Thyroid gland (tissue), 4 donors: ENCODE data around the gene GMPS. TPM values are rescaled to one million over a fixed set of nuclear protein-coding genes. Genes with fewer than 3 reads are reported as not detected.

Experiments
- DNase-seq, 2 donors: peaks; one replicate each; pipeline ENCODE4 v3.0.0-alpha.2; 2019
- H3K27ac ChIP-seq, 3 donors: fragments of 200-600 bp; sonication (generic); 1 replicate in 2 of 3; 2 replicates in 1 of 3; pipeline ENCODE4 v1.5.1; 2016 to 2019; ENCODE audit warnings: mild to moderate bottlenecking in 1 of 3, moderate library complexity in 1 of 3
- H3K27me3 ChIP-seq: fragments of 200-600 bp; sonication (generic); one replicate; pipeline ENCODE4 v1.5.1; 2019
- H3K36me3 ChIP-seq, 2 donors: fragments of 200-600 bp; sonication (generic); one replicate each; pipeline ENCODE4 v1.5.1; 2016 to 2019
- H3K4me1 ChIP-seq, 2 donors: fragments of 200-600 bp; sonication (generic); one replicate each; pipeline ENCODE4 v1.5.1; 2017 to 2019
- H3K4me3 ChIP-seq, 3 donors: fragments of 200-600 bp; sonication (generic); replicated peaks in 1 of 3; 1 replicate in 2 of 3; 2 replicates in 1 of 3; pipeline ENCODE4 v1.5.1; 2016; ENCODE audit warnings: mild to moderate bottlenecking in 1 of 3
- H3K9me3 ChIP-seq: fragments of 200-600 bp; sonication (generic); one replicate; pipeline ENCODE4 v1.5.1; 2017
- CTCF ChIP-seq, 6 experiments: fragments of 200-600 bp in 3 of 6; fragments of 450-650 bp in 3 of 6; sonication (generic) in 3 of 6; IDR thresholded peaks; one replicate each; pipeline ENCODE4 v1.5.1; 2016 to 2019; ENCODE audit warnings: antibody characterized with exemption in 6 of 6, mild to moderate bottlenecking in 2 of 6, inconsistent platforms in 1 of 6, moderate library complexity in 1 of 6
- POLR2A ChIP-seq, 2 donors: fragments of 450-650 bp; IDR thresholded peaks; one replicate each; pipeline ENCODE4 v1.6.1; 2017; ENCODE audit warnings: antibody characterized with exemption in 2 of 2, mild to moderate bottlenecking in 2 of 2, moderate library complexity in 1 of 2
- WGBS, 2 donors: methylation state at CpG; one replicate each; pipeline ENCODE4 v1.1.5; 2017; 5-methylcytosine and 5-hydroxymethylcytosine counted together
- intact Hi-C: fragments of 100-400 bp; cut with DNase I; formaldehyde crosslinking; loops from one replicate; pipeline ENCODE4 v1.15.1; 2023
- total RNA-seq, 4 donors: library from RNA; depleted of rRNA; stranded (reverse); fragments of >200 nt; gene quantifications; one replicate each; pipeline ENCODE4 v1.2.3, GENCODE V29; 2016

GMPS gene
- total RNA-seq, 4 donors from 2014 or later, result 31.5 to 40.5 (median 37.1) TPM

GRCh38 chr3:155949453-155950217, 79.2 kb downstream of the GMPS start:
- no peak for TF ChIP-seq CTCF (IDR thresholded peaks at IDR 0.05)
- no peak for TF ChIP-seq POLR2A (IDR thresholded peaks at IDR 0.05)
- 67 to 74% methylated on average over 8 of the region's 8 CpGs for WGBS, 2 donors
- no peak for DNase-seq
- Histone ChIP-seq H3K9me3 (no peaks in the 10 kb centered on the region), H3K27me3 (no peaks in the 10 kb centered on the region), H3K4me3 (no peak overlapping the region), H3K4me1 (no peaks in the 10 kb centered on the region), H3K36me3 (no peaks in the 10 kb centered on the region), H3K27ac (no peak overlapping the region)
- intact Hi-C loops, result no loop called here

GRCh38 chr3:155956508-155957411, 86.3 kb downstream of the GMPS start:
- H3K9me3 ChIP-seq, result no peaks in the 10 kb centered on the region
- no peak overlapping the region for H3K4me3 ChIP-seq
- no peaks in the 10 kb centered on the region for H3K36me3 ChIP-seq
- no peak for TF ChIP-seq CTCF (IDR thresholded peaks at IDR 0.05)
- H3K4me1 ChIP-seq, result no peaks in the 10 kb centered on the region
- no peaks in the 10 kb centered on the region for H3K27me3 ChIP-seq
- intact Hi-C loops, result no loop called here
- WGBS, 2 donors, result 95 to 97% methylated on average over 4 of the region's 4 CpGs
- DNase-seq, result no peak
- H3K27ac ChIP-seq, result no peak overlapping the region

GRCh38 chr3:155957412-155957880, 87.0 kb downstream of the GMPS start:
- Histone ChIP-seq H3K27me3 (no peaks in the 10 kb centered on the region), H3K36me3 (no peaks in the 10 kb centered on the region), H3K4me3 (no peak overlapping the region), H3K4me1 (no peaks in the 10 kb centered on the region), H3K27ac (no peak overlapping the region), H3K9me3 (no peaks in the 10 kb centered on the region)
- intact Hi-C loops, result no loop called here
- DNase-seq, result no peak
- 77 to 82% methylated on average over 3 of the region's 3 CpGs for WGBS, 2 donors
- TF ChIP-seq POLR2A (IDR thresholded peaks at IDR 0.05), result no peak
- TF ChIP-seq CTCF (IDR thresholded peaks at IDR 0.05), result no peak

- WGBS, 2 donors, result 90 to 96% methylated on average over 3 of the region's 3 CpGs
- intact Hi-C loops, result no loop called here
Measured at GRCh38 chr3:155958676-155959075, 88.2 kb downstream of the GMPS start.

More at GRCh38 chr3:155958676-155959075, 88.2 kb downstream of the GMPS start:
- Histone ChIP-seq H3K4me3 (no peak overlapping the region), H3K4me1 (no peaks in the 10 kb centered on the region), H3K27ac (no peak overlapping the region), H3K27me3 (no peaks in the 10 kb centered on the region), H3K9me3 (no peaks in the 10 kb centered on the region), H3K36me3 (no peaks in the 10 kb centered on the region)
- TF ChIP-seq CTCF (IDR thresholded peaks at IDR 0.05), result no peak
- TF ChIP-seq POLR2A (IDR thresholded peaks at IDR 0.05), result no peak
- DNase-seq, result no peak
